Right forelimb (tissue), 1 donor: Measurements from ENCODE around the gene KRTAP6-2.

Experiments used
- DNase-seq: peaks from one replicate; pipeline ENCODE4 v3.0.0-alpha.2; 2018

Gene KRTAP6-2, protein sequence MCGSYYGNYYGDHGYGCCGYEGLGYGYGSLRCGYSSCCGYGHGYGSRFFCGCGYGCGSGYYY

DNA sequence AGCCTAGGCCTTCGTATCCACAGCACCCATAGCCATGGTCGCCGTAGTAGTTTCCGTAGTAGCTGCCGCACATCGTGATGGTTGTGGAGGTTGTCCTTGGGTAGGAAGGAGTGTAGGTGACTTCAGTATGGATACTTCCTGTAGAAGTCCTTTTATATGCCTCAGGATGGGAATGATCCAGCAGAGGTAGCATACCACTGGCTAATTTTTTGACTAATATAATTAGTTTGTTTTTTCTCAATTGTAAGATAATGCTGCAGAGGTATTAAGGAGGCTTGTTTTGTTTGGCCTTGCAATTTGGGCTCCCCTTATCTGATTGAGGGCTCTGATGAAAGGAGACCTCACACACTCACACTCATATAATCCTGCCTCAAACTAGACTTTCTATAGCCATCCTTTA is at the start of gene KRTAP6-2:
Gene KRTAP6-2 (minus strand): TSS at position 101 of the 400 bp plus-strand sequence. CDS start 28 bp downstream, at position 73.
- no peak for DNase-seq

DNA sequence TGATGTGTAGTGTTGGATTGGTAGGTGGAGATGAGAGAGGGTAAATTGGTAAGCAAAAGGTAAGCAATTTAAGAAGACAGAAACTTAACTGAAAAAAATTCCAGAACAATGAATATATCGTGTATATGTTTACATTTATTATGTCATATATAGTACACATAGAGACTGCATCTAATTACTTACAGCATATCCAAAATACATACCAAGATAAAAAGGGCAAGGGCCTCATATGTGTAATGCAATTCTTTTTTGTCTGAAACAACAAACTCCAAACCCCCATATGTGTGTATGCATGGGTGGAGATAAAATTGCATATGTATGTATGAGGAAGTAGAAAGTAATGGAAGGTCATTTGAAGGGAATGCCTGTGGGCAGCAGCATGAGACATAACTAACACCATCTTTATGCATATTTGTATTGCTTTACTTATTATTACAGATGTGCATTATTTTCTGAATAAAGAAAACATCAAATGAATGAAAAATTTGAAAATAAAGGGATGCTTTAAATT is 48.3 kb upstream of the KRTAP6-2 start:
- no peak for DNase-seq

DNA sequence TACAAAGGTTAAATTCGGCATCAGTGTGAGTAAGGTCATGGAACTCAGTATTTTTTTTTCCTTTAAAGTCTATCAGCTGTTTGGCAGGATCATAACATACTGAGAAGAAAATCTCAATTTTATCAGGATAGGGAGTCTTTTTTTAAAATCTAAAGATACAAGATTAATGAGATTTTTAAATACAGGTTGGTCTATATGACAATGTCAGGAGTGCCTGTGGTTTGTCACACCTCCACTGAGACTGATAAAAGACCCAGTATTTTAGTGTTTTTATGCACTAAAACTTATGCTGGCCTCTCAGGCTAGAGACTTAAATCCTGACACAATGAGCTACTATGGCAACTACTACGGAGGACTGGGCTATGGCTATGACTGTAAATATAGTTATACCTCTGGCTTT is 43.9 kb upstream of the KRTAP6-2 start, which contains the start of gene KRTAP20-3:
Gene KRTAP20-3 (plus strand): TSS at position 301 of the 400 bp plus-strand sequence.
- DNase-seq = no peak

DNA sequence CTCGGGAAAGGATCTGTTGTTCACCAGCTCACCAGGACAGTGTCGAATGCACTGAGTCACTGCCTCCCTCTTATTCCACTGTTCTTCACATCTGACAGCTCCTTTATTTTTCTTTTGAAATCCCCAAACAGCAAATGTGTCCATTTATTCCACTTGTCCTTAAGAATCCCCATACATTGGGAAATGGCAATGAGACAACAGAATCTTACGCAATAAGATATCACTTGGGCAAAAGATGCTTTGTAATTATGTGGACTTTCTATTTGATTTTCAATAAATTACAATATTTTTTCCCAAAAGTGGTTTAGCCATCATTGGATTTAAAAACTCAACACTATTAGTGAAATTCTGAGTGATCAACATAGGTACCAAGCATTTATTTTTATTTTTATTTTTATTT is 40.0 kb upstream of the KRTAP6-2 start:
- DNase-seq = no peak

DNA sequence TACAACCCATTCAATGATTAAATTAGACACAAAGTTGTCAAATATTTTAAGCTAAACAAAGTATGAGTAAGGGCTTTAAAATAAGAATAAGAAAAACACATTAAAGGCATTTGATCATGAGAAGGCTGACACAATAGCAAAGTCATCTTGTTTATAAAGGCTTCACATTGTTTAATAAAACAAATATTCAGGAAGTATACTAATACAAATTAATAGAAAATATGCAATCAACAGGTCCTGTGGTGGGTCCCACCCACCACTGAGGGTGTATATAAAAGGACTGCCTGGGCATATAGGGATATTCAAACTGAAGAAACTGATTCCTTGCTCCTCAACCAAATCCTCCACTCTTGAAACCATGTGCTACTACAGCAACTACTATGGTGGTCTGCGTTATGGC is 36.2 kb upstream of the KRTAP6-2 start, which contains the start of gene KRTAP20-2:
Gene KRTAP20-2 (plus strand): TSS at position 301 of the 400 bp plus-strand sequence. CDS start 58 bp downstream, at position 359.
- DNase-seq = no peak

DNA sequence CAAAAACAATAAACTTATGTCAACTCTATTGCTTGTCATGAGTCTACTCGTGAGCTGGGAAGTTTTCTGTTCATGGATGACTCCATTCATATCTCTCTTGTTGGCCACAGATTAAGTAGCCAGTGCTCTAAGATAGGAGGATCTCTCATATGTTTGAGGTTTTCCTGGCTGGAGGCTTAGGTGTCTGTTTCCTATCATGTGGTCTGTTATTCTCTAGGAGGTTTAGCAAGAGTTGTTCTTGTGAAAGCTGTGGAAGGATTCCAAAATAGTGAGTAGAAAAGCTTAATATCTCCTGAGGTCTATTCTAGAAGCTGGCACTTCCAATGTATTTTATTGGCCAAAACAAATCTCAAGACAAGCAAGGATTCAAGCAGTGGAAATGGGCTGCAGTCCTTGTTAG is 30.5 kb upstream of the KRTAP6-2 start:
- no peak for DNase-seq

DNA sequence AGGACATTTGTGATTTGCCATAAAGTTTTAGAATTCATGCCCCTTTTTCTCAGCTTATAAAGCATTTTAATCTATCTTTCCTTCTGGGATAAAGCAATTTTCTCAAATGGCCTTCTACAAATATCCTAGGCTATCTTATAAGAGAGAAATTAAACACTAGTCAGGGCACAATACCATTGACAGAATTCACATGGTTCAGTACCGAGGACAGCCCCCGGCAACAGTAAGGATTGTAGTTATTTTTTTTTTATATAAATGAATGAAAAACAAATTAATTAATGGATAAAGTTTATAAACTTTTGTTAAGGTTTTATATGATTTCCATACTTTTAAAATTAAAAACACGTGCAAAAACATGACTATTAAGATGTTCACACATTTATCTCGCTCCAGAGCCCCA is 29.4 kb upstream of the KRTAP6-2 start:
- no peak for DNase-seq

DNA sequence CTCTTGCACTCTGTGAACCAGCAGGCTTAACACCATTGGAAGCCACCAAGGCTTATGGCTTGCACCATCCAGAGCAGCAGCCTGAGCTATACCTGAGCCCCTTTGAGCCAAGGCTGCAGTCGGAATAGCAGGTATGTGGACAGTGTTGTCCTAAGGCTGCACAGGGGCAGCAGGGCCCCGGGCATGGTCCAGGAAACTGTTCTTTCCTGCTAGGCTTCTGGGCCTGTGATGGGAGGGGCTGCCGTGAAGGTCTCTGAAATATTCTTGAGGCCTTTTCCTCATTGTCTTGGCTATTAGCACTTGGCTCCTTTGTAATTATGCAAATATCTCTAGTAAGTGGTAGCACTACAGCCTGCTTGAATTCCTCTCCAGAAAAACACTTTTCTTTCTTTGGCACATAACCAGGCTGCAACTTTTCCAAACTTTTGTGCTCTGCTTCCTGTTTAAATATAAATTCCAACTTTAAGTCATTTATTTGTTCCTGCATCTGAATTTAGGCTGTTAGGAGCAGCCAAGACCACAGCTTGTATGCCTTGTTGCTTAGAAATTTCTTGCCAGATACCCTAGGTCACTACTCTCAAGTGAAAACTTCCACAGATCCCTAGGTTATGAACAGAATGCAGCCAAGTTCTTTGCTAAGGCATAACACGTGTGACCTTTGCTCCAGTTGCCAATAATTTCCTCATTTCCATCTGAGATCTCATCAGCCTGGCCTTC is 26.9 kb upstream of the KRTAP6-2 start:
- DNase-seq = no peak

DNA sequence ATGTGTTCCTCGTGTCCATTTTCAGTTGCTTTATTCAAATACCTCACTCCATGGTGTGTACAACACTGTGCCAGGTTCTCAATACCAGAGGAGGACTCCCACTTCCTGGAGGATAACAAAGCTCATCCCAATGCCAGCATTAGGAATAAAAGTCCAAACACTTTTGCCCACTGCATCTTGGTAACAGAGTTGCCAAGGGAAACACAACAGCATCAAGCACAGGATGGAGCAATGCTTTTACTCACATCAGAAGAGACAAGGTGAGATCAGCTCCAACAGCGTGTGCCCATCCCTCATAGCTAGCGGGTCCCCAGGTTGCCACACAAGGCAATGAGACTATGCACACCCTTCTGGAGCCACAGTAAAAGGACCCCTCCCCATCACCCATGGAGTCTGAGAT is 24.7 kb upstream of the KRTAP6-2 start:
- DNase-seq = no peak

DNA sequence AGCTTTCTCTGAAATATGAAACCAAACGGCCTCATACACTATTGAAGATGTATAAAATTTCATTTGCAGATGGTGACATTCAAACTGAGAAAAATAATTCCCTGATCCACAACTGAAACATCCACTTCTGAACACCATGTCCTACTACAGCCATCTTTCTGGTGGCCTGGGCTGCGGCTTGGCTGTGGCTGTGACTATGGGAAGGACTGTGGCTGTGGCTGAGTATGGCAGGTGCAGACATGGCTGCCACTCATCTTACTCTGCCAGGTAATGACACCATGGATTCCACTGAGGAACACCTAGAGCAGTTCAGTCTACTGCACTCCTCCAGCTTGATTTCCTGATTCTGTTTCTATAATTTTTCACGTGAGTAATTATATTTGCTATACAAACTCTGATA is 21.8 kb upstream of the KRTAP6-2 start, which contains the start of gene KRTAP20-4:
Gene KRTAP20-4 (plus strand): TSS at position 106 of the 400 bp plus-strand sequence.
- DNase-seq = no peak

DNA sequence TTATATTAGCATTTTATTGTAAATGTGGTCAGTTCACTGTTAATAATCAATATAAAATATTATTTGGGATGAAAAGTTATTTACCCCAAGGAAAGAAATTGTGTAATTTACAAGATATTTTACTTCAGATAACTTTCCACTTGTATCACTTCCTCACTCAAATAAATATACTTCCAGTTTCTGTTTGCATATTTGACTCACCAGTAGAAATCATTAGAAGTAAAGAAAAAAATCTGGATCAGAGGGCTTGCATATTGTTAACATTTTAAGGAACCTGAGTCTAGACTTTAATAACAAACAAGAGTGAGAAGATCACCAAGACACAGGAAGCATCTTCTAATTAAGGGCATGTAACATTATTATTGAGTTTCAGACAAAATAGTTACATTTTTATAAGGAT is 21.4 kb upstream of the KRTAP6-2 start:
- no peak for DNase-seq

DNA sequence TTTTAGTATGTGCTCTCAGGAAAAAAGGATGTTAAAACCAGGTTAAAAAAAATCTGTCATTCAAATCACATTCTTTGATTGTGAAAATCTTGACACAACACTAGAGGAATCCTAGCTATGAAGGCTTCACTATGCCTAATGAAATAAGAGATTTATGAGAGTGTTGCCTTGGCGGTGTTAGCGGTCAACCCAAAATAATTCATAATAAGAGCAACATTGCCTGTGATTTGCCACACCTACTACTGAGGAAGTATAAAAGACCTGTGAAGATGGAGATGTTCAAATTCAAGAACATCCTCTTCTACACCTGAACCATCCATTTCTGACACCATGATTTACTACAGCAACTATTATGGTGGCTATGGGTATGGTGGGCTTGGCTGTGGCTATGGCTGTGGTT is 17.4 kb upstream of the KRTAP6-2 start, which contains the start of gene KRTAP20-1:
Gene KRTAP20-1 (plus strand): TSS at position 301 of the 400 bp plus-strand sequence. CDS start 30 bp downstream, at position 331.
- DNase-seq = no peak

DNA sequence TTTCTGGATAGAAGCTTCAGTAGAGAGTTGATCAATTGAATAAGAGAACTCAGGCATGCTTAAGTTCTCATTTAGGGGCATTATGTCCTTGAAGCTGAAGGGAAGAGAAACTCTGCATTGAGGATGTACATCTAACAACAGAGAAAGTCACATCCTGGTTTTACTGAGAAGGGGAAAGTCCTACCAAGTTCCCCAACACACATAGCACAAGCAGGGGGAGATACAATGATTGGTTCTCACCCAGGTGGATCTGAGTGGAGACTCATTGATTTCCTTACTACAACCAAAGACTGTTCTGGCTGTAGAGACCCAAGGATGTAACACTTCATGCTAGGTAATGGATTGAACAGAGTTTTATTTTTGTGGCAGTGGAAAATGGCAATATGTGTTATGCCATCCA is 16.5 kb upstream of the KRTAP6-2 start:
- no peak for DNase-seq

DNA sequence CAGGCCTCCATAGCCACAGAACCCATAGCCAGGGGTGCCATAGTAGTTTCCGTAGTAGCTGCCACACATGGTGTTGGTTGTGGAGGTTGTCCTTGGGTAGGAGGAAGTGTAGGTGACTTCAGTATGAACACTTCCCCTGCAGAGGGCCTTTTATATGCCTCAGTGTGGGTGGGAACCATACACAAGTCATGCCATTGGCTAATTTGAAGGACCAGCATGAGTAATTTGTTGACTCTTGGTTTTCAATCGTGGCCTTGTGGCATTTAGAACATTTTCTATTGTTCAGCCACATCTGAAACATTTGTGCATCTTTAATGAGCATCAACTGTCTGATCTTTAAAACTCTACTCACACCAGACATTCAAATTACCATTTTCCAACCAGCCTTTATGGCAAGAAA is 15.1 kb upstream of the KRTAP6-2 start, which contains the start of gene KRTAP6-1:
Gene KRTAP6-1 (minus strand): TSS at position 95 of the 400 bp plus-strand sequence. CDS start 26 bp downstream, at position 69.
- no peak for DNase-seq

DNA sequence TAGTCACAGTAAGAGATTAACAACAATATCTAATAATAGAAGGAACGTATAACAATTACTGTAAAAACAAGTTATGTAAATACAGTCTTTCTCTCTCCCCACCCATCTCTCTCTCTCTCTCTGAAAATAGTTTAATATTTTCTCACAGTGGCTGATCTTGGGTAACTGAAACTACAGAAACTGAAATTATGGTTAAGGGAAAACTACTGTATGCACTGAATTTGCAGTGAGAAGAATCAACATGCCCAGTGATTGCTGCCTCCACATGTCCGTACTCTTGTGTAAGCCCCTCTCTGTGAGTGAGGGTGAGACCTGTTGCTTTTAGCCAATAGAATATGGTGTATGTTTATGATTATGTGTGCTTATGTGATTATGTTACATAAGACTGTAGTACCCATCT is 13.4 kb upstream of the KRTAP6-2 start:
- DNase-seq = no peak

DNA sequence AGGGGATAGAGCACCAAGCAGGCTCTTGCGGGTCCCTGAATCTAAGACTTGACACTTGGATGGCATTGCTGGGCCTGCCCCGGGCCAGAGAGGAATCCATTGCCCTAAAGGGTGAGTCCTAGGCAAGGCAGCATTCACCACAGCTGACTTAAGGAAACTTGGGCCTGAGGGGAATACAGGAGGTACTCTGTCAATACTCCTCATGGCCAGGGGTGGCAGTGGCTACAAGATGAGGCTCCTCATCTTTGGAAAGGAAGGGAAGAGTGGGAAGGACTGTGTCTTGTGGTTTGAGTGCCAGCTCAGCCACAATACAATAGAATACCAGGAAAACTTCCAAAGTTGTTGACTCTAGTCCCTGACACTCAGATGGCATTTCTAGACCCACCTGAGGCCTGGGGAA is 7.3 kb upstream of the KRTAP6-2 start:
- DNase-seq = no peak

DNA sequence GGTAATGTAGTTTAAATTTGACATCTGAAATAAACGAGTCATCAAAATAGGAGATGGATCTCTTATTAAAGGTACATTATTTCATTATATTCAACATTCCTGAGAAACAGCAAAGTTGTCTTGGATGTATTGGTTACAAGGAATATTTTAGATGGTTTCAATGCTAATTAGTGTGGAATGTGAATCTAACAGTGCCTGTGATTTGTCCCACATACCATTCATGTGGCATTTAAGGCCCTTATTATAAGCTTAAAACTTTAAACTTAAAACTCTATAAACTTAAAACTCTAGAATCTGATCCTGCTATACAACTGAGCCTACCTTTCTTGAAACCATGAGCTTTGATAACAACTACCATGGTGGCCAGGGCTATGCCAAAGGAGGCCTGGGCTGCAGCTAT is 2.1 kb upstream of the KRTAP6-2 start, which contains the start of gene KRTAP22-1:
Gene KRTAP22-1 (plus strand): TSS at position 301 of the 400 bp plus-strand sequence.
- DNase-seq = no peak

DNA sequence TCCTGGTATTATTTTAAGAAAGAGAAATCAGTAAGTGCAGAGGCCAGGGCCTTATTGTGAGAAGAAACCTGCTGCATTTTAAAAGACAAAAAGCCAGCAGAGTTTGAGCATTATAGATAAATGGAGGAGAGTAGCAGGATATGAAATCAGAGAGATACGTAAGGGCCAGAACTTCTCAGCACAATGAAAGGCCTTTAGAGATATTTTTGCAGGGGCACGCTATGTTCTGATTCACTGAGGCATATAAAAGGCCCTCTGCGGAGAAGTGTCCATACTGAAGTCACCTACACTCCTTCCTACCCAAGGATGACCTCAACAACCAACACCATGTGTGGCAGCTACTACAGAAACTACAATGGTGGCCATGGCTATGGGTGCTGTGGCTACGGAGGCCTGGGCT is 6.6 kb downstream of the KRTAP6-2 start, which contains the start of gene KRTAP6-3:
Gene KRTAP6-3 (plus strand): TSS at position 301 of the 400 bp plus-strand sequence. CDS start 6 bp downstream, at position 307.
- no peak for DNase-seq

DNA sequence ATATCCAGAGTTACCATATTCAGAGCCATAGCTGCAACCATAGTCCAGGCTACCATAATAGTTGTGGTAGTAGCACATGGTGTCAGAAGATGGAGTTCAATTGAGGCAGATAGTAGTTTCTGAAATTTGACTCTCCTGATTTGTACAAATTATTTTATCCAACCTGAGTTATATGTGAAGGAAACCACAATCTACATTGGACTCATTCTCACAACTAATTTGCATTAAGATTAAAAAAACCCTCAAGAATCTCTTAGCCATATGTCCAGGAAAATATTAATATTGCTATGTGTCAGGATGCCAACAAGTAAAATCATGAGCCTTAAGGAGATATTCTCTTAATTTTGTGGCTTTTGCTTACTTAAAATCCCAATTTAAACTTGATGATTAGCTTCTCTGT is 8.4 kb downstream of the KRTAP6-2 start, which contains the start of gene KRTAP22-2:
Gene KRTAP22-2 (minus strand): TSS at position 101 of the 400 bp plus-strand sequence.
- DNase-seq = no peak

DNA sequence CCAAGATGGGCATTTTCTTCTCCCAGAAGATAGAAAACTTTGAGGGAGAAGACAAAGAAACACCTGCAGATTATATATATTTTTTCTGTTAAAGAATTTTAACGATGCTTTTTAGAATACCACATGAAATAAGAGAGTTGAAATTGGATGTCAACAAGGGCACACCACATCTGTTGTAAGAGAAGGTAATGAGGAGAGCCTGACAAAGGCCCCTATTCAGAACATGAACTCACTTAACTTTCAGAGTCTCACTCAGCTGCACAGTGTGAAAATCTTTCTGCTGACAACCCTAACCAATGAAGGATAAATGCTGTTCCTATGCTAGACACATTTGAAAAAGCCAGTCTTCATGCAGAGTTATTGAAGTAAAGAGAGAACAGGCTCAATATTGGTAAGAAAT is 15.8 kb downstream of the KRTAP6-2 start:
- no peak for DNase-seq

DNA sequence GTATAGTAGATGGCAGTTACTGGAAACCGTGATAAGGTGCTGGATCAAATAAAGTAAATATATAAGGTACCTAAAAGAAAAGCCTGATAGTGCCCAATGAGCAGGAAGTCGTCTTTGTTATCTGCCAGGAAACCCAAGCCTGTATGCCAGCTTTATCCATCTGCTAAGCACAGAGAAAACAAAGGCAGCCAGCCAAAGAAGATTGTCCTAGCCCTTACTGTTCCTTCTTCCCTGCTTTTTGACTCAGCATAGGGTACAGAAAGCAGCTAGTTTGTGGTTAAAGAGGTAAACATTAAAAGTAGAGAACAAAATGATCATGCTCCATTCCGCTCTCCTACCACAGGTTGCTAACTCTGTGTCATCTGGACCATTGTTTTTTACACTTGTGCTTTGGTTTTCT is 18.6 kb downstream of the KRTAP6-2 start:
- DNase-seq = no peak

DNA sequence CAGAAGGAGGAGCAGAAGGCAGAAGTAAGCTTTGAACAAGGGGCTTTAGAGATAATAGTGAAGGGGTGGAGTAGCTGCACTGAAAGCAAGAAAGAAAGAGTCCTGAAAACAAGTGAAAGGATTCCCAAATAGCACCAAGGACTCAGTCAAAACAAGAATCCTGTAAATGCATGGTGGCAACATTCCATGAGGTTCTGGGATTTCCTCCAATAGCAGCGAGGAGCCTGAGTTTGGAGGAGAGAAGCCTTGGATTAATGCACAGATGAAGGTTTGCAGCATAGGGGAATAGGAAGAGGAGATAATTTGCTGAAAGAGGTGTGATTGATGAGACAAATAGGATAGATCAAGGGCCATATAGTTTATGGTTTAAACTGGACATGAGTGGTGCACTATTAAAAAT is 19.4 kb downstream of the KRTAP6-2 start:
- DNase-seq = no peak

DNA sequence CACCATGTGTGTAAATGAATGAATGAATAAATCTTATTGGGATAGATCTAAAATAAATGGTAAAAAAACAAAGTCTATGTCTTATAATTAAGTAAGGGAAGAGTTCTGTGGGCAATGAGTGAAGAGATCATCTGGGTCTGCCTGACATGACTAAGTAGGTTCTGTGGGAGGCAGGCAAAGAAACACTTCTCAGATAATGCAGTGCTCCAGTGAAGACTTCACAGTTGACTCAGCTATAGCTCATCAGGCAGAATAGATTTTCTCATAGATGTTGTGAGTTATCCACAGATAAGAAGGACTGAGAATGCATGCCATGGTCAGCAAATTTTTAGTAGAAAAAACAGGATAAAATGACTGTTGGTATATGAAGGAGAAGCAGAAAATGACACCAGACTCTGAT is 20.9 kb downstream of the KRTAP6-2 start:
- no peak for DNase-seq

DNA sequence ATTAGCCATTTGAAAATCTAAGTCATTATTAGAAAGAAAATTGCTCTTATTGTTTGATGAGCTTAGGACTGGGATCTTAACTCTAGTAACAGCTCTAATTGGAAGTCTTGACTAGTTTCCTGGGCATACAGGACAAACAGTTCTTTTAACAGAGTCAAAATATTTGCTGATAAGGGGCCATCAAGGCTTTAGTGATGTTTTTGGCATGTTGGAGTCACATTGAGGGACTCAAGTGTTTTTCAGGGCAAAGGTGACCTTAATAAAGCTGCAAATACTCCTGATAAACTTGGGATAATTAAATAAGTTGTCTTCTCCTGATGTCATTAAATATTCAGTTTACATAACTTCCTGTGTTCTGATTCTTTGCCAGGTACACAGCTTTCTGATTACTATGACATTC is 31.1 kb downstream of the KRTAP6-2 start:
- no peak for DNase-seq
